Neuronal stem cell (in vitro differentiated cells): ENCODE results near the gene TGFBRAP1.
A peak's percentile ranks its signal among the peaks of the same experiment; 100 is the strongest.

Source experiments
- DNase-seq: peaks from one replicate; pipeline ENCODE4 v3.0.0-alpha.2; 2013; ENCODE audit warnings: low spot score
- H2AFZ ChIP-seq: one replicate; pipeline ENCODE4 v1.6.1; 2013; ENCODE audit warnings: mild to moderate bottlenecking, low read length, inconsistent platforms
- H2AK5ac ChIP-seq: 2 replicates; pipeline ENCODE4 v1.6.1; 2013; ENCODE audit warnings: low read depth, mild to moderate bottlenecking, inconsistent platforms, low read length, moderate library complexity, mixed read lengths
- H2BK120ac ChIP-seq: 2 replicates; pipeline ENCODE4 v1.6.1; 2013; ENCODE audit warnings: low read depth, mild to moderate bottlenecking, inconsistent platforms, low read length, moderate library complexity, mixed read lengths
- H2BK12ac ChIP-seq: one replicate; pipeline ENCODE4 v1.6.1; 2013; ENCODE audit warnings: low read length, inconsistent platforms
- H2BK15ac ChIP-seq: 2 replicates; pipeline ENCODE4 v1.6.1; 2013; ENCODE audit warnings: mild to moderate bottlenecking, low read length, inconsistent platforms, mixed read lengths
- H2BK5ac ChIP-seq: one replicate; pipeline ENCODE4 v1.6.1; 2013; ENCODE audit warnings: inconsistent platforms, mild to moderate bottlenecking, low read length, moderate library complexity
- H3K14ac ChIP-seq: one replicate; pipeline ENCODE4 v1.6.1; 2013; ENCODE audit warnings: low read length, inconsistent platforms
- H3K18ac ChIP-seq: 2 replicates; pipeline ENCODE4 v1.6.1; 2013; ENCODE audit warnings: low read length, inconsistent platforms
- H3K23ac ChIP-seq: 2 replicates; pipeline ENCODE4 v1.6.1; 2013; ENCODE audit warnings: low read depth, mild to moderate bottlenecking, mixed read lengths, low read length, inconsistent platforms; ENCODE audit not compliant: poor library complexity
- H3K27ac ChIP-seq: replicated peaks from 3 replicates; pipeline ENCODE4 v1.5.1; 2013; ENCODE audit warnings: low read length, inconsistent platforms
- H3K27me3 ChIP-seq, 3 experiments: 2 replicates each; pipeline ENCODE4 v1.6.1; 2013; ENCODE audit warnings: low read length in 3 of 3, mild to moderate bottlenecking in 2 of 3, inconsistent platforms in 1 of 3, low read depth in 1 of 3, mixed read lengths in 1 of 3, moderate library complexity in 1 of 3; ENCODE audit not compliant: control insufficient read depth in 3 of 3, insufficient read depth in 3 of 3
- H3K36me3 ChIP-seq, 2 donors: replicated peaks in 1 of 2; 2 replicates each; pipeline ENCODE4 v1.6.1; 2013; ENCODE audit warnings: low read length in 2 of 2; ENCODE audit not compliant: control insufficient read depth in 2 of 2, insufficient read depth in 2 of 2
- H3K4ac ChIP-seq: 2 replicates; pipeline ENCODE4 v1.6.1; 2013; ENCODE audit warnings: inconsistent platforms, mild to moderate bottlenecking, low read length, moderate library complexity
- H3K4me1 ChIP-seq, 2 donors: 1 replicate in 1 of 2; 2 replicates in 1 of 2; pipeline ENCODE4 v1.6.1; 2013; ENCODE audit warnings: low read length in 2 of 2, low read depth in 1 of 2; ENCODE audit not compliant: control insufficient read depth in 2 of 2, insufficient read depth in 1 of 2
- H3K4me2 ChIP-seq: one replicate; pipeline ENCODE4 v1.6.1; 2013; ENCODE audit warnings: mild to moderate bottlenecking, low read length, inconsistent platforms; ENCODE audit not compliant: insufficient read depth, poor library complexity, severe bottlenecking
- H3K4me3 ChIP-seq, 2 donors: 2 replicates each; pipeline ENCODE4 v1.5.1; 2013; ENCODE audit warnings: low read length in 2 of 2, mild to moderate bottlenecking in 2 of 2, inconsistent platforms in 1 of 2, moderate library complexity in 1 of 2
- H3K79me1 ChIP-seq: one replicate; pipeline ENCODE4 v1.6.1; 2013; ENCODE audit warnings: low read depth, mild to moderate bottlenecking, inconsistent platforms, low read length, moderate library complexity
- H3K9ac ChIP-seq: one replicate; pipeline ENCODE4 v1.6.1; 2013; ENCODE audit warnings: mild to moderate bottlenecking, low read depth, low read length, inconsistent platforms; ENCODE audit not compliant: poor library complexity
- H3K9me3 ChIP-seq, 2 donors: replicated peaks in 1 of 2; 2 replicates each; pipeline versions ENCODE3 to v1.6.1; 2013; ENCODE audit warnings: low read length in 2 of 2, mild to moderate bottlenecking in 2 of 2, inconsistent platforms in 1 of 2, low read depth in 1 of 2, mixed read lengths in 1 of 2, moderate library complexity in 1 of 2; ENCODE audit not compliant: control insufficient read depth in 2 of 2, insufficient read depth in 1 of 2
- H4K8ac ChIP-seq: one replicate; pipeline ENCODE4 v1.6.1; 2013; ENCODE audit warnings: low read depth, mild to moderate bottlenecking, inconsistent platforms, low read length, moderate library complexity
- H4K91ac ChIP-seq: one replicate; pipeline ENCODE4 v1.6.1; 2013; ENCODE audit warnings: low read length, low read depth, mild to moderate bottlenecking, inconsistent platforms; ENCODE audit not compliant: poor library complexity
- WGBS, 2 donors: extraction: QIAGEN DNeasy Blood & Tissue Kit; methylation state at CpG; one replicate each; pipeline ENCODE4 v1.1.7; 2013; ENCODE audit warnings: missing lambda C conversion rate in 2 of 2, mixed read lengths in 1 of 2; ENCODE audit not compliant: insufficient read length in 2 of 2, insufficient replicate concordance in 1 of 2; ENCODE audit errors: extremely low coverage in 2 of 2; 5-methylcytosine and 5-hydroxymethylcytosine counted together

TGFBRAP1 gene

GRCh38 chr2:105262651-105263091 is 66.9 kb downstream of the TGFBRAP1 start:
- Histone ChIP-seq H3K36me3 (peaks cover 4 to 31% of the 10 kb centered on the region in 2 donors), H3K27me3 (no peaks in the 10 kb centered on the region), H2BK15ac (no peak overlapping the region), H3K4me2 (no peak overlapping the region), H3K18ac (no peak overlapping the region), H3K4me3 (no peak overlapping the region), H3K79me1 (no peaks in the 10 kb centered on the region), H3K9ac (no peak overlapping the region), H3K4ac (no peak overlapping the region), H4K91ac (no peak overlapping the region), H4K8ac (no peak overlapping the region), H3K9me3 (peaks cover 0 to 2% of the 10 kb centered on the region in 2 donors), H2AK5ac (no peak overlapping the region), H2BK5ac (no peak overlapping the region), H3K23ac (no peak overlapping the region), H3K14ac (no peak overlapping the region), H2BK120ac (no peak overlapping the region), H2BK12ac (no peak overlapping the region), H3K4me1 (peaks cover 3 to 10% of the 10 kb centered on the region in 2 donors), H3K27ac (no peak overlapping the region), H2AFZ (no peak overlapping the region)
- DNase-seq, result no peak
- no CpG with 5 or more reads among the region's 10 CpGs for WGBS, 2 donors

- no CpG with 5 or more reads among the region's 5 CpGs for WGBS, 2 donors
Measured at GRCh38 chr2:105261061-105261460, 68.5 kb downstream of the TGFBRAP1 start.

GRCh38 chr2:105258835-105259350 is 70.6 kb downstream of the TGFBRAP1 start:
- no peak overlapping the region for H3K14ac ChIP-seq
- H2BK15ac ChIP-seq, result no peak overlapping the region
- no peak overlapping the region for H3K4me2 ChIP-seq
- H2BK12ac ChIP-seq, result no peak overlapping the region
- no peak overlapping the region for H2AFZ ChIP-seq
- no peak overlapping the region for H4K91ac ChIP-seq
- no peak overlapping the region for H3K18ac ChIP-seq
- H3K36me3 ChIP-seq, result peaks cover 0 to 3% of the 10 kb centered on the region in 2 donors
- no peak overlapping the region for H3K4ac ChIP-seq
- H3K27me3 ChIP-seq, result no peaks in the 10 kb centered on the region
- no peaks in the 10 kb centered on the region for H3K4me1 ChIP-seq
- H4K8ac ChIP-seq, result no peak overlapping the region
- no peak overlapping the region for H3K23ac ChIP-seq
- H2BK120ac ChIP-seq, result no peak overlapping the region
- no peaks in the 10 kb centered on the region for H3K79me1 ChIP-seq
- no peak overlapping the region for H2AK5ac ChIP-seq
- H3K9ac ChIP-seq, result no peak overlapping the region
- H3K27ac ChIP-seq, result no peak overlapping the region
- whole genome bisulfite sequencing, 2 donors, result no CpG with 5 or more reads among the region's 10 CpGs
- H2BK5ac ChIP-seq, result no peak overlapping the region
- peaks cover 0 to 4% of the 10 kb centered on the region in 2 donors for H3K9me3 ChIP-seq
- H3K4me3 ChIP-seq, result no peak overlapping the region
- DNase-seq, result no peak

More at GRCh38 chr2:105261061-105261460, 68.5 kb downstream of the TGFBRAP1 start:
- Histone ChIP-seq H3K4me3 (no peak overlapping the region), H2AFZ (no peak overlapping the region), H3K18ac (no peak overlapping the region), H3K27me3 (no peaks in the 10 kb centered on the region), H3K4ac (no peak overlapping the region), H2BK12ac (no peak overlapping the region), H4K8ac (no peak overlapping the region), H2AK5ac (no peak overlapping the region), H3K4me2 (no peak overlapping the region), H3K36me3 (peaks cover 0 to 15% of the 10 kb centered on the region in 2 donors), H3K23ac (peak overlapping the region; percentile 69), H3K9me3 (peaks cover 0 to 2% of the 10 kb centered on the region in 2 donors), H3K4me1 (peaks cover 1 to 5% of the 10 kb centered on the region in 2 donors), H3K14ac (no peak overlapping the region), H2BK5ac (no peak overlapping the region), H2BK15ac (no peak overlapping the region), H3K27ac (no peak overlapping the region), H4K91ac (no peak overlapping the region), H2BK120ac (no peak overlapping the region), H3K9ac (no peak overlapping the region), H3K79me1 (no peaks in the 10 kb centered on the region)
- no peak for DNase-seq

DNA sequence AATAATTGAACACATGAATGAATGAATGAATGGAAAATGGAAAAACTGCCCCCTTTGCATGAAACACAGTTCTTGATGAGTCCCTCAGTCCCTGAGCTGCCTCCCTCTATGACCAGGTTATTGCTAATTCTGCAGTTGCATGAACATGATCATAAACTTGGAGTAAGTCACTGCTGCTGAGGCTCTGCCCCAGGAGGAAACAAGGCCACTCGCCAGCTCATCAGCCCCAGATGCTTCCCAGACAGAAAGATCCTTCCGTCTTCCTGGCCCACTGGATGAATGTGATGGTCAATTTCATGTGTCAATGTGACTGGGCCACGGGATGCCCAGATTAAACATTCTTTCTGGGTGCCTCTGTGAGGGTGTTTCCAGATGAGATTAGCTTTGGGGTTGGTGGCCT is 71.6 kb downstream of the TGFBRAP1 start:
- Histone ChIP-seq H4K8ac (no peak overlapping the region), H3K9me3 (peaks cover 0 to 4% of the 10 kb centered on the region in 2 donors), H3K36me3 (no peaks in the 10 kb centered on the region), H3K4ac (no peak overlapping the region), H3K4me2 (no peak overlapping the region), H3K18ac (no peak overlapping the region), H2BK12ac (no peak overlapping the region), H2BK5ac (no peak overlapping the region), H2BK15ac (no peak overlapping the region), H2AK5ac (no peak overlapping the region), H3K27ac (no peak overlapping the region), H4K91ac (no peak overlapping the region), H3K23ac (no peak overlapping the region), H3K4me3 (no peak overlapping the region), H3K14ac (no peak overlapping the region), H2BK120ac (no peak overlapping the region), H3K27me3 (no peaks in the 10 kb centered on the region), H2AFZ (no peak overlapping the region), H3K4me1 (no peaks in the 10 kb centered on the region), H3K9ac (no peak overlapping the region), H3K79me1 (no peaks in the 10 kb centered on the region)
- DNase-seq, result no peak
- WGBS, 2 donors, result no CpG with 5 or more reads among the region's 3 CpGs
